Activated gamma-delta T cell treated with anti-CD3 and anti-CD28 coated beads, Interleukin-2, amount 50 U/mL, for 16 hours (primary cell): ENCODE data around the gene IL1F10.

Source experiments
- DNase-seq: peaks from one replicate; pipeline ENCODE4 v3.0.0-alpha.2; 2020; ENCODE audit warnings: low read depth

Gene IL1F10

DNA sequence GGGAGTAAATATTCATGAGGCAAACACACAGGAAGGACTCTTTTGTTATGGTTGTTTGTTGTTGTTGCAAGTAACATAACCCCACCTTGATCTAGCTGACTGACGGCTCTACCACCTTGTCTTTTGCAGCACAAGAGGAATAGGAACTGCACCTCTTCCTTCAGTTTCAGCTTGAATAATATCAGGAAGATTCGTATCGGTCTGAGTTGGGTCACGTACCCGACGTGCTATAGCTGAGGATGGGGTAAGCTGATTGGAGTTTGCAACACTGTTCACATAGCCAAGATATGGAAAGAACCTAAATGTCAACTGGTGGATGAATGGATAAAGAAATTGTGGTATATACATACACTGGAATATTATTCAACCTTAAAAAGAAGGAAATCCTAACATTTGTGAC lies 45.1 kb downstream of the IL1F10 start:
- no peak for DNase-seq

DNA sequence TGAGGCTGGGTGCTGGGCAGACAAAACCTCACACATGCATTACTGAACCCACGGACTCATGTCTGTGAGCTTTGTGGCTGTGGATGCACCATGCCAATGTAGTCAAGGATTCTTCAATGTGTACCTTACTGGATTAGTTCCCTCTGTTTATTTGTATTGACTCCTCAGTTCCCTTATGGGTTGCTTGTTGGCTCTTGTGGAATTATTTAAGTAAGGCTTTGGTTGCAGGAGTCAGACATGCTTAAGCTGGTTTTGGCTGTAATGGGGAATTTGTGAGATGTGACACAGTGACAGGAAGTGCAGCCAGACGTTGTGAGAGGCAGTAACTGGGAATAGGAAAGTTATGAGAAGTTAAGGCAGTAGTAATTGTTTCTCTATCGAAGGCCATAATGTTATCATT lies 46.0 kb downstream of the IL1F10 start:
- DNase-seq = no peak

DNA sequence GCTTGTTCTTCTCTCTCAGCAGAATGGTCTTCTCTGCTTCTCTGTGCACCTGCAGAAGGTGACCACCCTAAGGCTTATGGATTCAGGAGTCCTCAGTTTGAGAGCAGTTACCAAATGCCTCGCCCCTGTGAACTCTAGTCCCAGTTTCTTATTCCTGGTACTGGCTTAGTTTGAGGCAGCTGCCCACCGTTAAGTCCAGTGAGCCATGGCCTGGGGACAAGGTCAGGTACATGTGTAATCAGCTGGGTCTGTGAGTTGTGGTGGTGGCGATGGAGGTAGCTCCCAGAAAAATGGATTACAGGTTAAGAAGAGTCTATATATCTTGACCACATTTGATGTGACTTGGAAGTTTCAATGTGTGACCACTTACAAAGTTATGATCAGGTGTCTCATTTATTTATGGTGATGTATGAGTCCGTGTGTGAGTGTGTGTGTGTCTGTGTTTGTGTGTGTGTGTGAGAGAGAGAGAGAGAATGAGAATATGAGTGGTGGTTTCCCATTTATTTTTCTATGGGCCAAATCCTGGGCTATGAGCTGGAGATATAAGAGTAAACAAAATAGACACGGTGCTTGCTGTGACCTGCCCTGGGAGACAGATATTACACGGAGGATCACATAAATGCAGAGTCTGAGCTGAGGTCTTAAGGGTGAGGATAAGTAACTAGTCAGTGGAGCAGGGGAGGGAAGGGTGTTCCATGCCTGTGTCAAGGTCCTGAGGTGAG lies 46.6 kb downstream of the IL1F10 start:
- no peak for DNase-seq

DNA sequence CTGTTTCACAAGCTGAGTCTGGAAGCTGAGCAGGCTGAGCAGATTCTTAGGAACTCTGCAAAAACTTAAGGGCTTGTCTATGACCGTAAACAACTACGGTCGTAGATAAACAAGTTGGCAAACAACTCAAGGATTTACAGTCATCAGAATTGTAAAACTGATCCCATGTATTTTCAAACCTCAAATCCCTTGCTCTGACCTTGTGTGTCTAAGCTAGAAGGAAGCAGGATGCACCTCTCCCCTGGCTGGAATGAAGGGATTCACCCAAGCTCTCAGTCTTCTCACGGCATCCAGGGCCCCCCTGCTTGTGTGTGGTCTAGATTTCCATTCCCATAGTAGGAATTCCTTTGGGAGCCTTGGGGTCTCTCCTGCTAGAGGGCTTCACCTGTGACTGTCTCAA lies 47.2 kb downstream of the IL1F10 start:
- no peak for DNase-seq

DNA sequence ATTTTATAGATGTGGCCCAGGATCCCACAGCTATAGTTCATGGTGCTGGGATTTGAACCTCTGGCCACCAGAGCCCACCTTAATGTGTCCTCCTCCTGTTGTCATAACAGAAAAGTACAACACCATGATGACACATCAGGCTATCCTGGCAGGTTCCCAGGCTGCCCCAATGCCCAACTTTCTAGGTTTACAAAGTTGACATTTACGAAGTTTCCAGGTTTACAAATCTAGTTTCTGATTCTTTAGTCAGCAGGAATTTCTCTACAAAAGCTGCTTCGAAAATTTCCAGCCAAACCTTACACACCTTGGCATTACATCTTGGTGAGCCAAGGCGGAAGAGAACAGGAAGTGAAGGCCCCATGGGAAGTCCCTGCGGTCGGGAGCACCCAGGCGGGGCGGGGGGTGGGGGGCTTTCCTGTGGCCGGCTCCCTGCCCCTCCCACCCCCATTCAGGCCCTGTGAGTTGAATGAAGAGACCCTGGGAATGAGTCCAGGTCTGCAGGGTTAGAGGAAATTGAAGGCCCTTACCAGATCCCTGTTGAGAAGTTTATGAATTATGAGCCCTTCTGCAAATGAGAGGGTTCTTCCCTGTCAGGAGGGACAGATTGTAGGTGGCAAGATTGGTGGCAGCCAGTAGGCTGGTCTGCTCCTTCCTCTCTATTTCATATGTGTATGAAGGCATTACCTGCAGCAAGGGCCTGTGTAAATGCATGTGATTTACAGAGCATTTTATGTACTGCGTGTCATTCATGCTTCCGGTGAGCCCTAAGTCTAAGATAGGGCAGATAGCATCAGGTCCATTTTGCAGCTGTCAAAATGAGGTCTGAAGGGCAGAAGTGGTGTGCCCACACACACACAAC lies 48.6 kb downstream of the IL1F10 start:
- DNase-seq = no peak

DNA sequence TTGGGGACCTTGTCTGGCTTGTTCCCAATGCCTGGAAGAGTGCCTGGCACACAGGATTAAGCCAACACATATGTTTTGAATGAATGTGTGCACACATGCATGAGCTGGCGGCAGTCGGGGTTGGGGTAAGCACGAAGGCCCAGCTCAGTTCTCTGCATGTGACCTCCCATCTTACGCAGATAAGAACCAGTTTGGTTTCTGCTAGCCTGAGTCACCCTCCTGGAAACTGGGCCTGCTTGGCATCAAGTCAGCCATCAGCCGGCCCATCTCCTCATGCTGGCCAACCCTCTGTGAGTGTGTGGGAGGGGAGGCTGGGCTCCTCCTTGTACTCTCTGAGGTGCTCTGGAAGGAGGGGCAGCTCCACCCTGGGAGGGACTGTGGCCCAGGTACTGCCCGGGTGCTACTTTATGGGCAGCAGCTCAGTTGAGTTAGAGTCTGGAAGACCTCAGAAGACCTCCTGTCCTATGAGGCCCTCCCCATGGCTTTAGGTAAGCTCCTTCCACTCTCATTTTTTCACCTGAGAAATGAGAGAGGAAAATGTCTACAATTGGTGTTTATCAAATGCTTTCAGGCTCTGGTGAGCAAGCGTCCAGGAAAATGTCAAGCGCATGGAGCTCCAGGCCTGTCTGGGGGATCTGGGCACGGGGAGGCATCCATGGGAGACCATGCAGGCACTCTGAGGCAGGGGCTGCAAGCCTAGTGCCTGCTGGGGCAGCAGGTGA lies 49.9 kb downstream of the IL1F10 start:
- no peak for DNase-seq

DNA sequence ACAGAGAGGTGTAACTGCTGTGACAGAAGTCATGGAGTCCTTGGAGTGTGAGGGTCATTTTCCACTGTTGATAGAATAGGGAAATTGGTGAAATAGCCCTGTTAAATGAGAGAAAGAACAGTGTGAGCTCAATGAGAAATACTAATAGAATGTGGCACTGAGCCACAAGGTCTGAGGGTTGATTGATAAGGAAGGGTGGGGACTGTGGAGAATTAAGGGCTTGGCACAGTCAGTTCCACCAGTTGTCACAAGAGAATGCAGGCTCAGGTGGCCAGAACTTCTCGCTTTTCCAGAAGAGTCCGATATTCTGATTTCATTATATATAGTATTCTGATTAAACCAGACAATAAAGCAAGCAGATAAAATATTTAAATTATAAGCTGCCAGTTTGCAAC lies 50.5 kb downstream of the IL1F10 start:
- DNase-seq = no peak

DNA sequence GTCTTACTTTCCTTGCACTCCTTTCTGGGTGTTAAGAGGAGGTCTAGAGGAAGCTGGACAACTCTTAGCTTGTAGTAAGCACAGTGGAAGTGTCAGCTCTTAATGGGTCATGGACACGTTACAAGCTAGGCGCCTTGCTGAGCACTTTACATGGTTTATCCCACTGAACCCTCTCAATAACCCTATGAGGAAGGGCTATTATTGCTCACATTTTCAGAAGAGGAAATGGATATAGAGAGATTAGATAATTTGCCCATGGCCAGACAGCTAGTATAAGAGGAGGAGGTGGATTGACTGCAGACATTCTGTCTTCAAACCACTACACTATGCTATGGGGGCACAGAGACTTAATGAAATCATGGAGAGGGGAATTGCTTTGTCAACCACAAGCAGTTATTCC lies 51.3 kb downstream of the IL1F10 start:
- no peak for DNase-seq

DNA sequence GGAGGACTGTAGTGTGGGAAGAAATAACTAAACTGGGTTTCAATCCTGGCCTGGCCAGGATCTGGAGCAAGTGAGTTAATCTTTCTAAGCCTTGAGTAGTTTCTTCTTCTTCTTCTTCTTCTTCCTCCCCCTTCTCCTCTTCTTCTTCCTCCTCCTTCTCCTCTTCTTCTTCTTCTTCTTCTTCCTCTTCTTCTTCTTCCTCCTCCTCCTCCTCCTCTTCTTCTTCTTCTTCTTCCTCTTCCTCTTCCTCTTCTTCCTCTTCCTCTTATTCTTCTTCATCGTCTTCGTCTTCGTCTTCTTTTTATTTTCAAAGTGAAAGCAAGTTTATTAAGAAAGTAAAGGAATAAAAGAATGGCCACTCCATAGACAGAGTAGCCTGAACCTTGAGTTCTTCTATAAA lies 53.1 kb downstream of the IL1F10 start:
- DNase-seq = no peak

DNA sequence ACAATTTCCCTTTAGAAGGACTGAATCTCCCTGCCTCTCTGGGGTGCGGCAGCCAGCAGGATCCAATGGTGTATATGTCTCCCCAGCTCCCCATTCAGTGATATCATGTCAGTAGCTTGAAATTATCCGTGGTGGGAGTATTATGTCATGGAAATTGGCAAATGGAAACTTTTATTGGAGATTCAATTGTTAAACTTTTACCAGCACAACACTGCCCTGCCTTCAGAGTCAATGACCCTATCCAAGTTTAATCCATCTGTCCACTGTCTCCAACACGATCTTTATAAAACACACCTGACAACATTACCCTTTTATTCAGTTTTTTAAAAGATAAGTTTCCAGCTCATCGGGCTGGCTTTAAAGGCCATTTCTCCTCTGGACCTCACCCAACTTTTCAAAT lies 54.6 kb downstream of the IL1F10 start:
- no peak for DNase-seq

DNA sequence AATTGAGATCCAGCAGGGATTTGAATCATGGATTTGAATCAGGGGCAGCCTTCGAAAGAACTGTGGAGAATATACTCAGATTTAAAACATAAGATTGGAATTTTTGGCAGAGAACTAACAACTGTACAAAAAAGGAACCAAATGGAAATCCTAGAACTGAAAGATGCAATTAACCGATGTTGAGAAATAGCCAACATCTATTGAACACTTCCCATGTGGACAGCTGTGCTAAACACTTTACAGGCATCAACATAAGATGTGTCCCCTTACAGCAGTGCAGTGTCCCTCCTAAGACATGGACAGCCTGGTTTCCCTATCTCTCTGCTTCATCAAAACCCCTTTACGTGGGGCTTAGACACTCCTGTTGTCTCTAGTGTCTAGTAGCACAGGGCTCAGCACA lies 56.0 kb downstream of the IL1F10 start:
- no peak for DNase-seq

DNA sequence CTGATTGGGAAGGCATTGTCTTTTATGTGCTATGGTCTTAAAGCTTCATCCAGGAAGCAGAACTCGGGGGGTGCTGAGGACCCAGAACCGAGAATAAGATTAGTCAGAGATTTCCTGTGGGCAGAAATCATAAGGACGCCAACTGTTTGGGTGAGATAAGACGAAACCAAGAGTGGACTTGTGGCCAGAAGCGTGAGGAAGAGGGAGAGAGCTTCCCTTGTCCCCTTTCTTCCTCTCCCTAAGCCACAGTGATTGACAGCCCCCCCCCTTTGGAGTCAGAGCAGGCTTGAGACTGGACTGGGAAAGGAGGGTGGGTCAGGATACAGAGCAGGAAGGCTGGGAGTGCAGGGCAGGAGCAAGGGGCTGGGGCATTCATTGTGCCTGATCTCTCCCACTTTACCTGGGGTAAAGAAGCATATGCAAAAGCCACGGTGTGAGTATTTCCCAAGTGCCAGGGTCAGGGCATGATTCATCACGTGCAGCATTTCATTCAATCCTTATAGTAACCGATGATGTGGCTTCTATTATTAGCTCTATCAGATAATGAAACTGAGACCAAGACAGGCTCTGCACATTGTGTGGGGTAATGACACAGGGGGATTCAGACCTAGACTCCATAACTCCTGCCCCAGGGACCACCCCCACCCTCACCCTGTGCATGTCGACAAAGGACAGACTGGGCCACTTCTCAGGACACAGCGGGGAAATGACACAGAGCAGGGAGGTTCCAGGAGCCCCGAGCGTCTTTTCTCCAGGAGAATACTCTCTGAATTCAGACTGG lies 56.6 kb downstream of the IL1F10 start:
- no peak for DNase-seq
